Measurements from ENCODE around the gene PDXK. TPM values are rescaled to one million over a fixed set of nuclear protein-coding genes. Genes with fewer than 3 reads are reported as not detected.

Gene PDXK
- total and polyA plus RNA-seq, 2 of the 8 experiments (the other 6 are each of a cell fraction or from before 2014, with no cell fraction given) = 78.0 to 112 TPM

- Histone ChIP-seq H3K9me3 (ENCODE audit: insufficient read depth in 2 of 2, low read depth in 1 of 2, low read length in 1 of 2) (no peaks in the 10 kb centered on the region), H2BK5ac (ENCODE audit: low read depth, low read length) (no peak overlapping the region), H2AK5ac (ENCODE audit: low read depth, low read length) (no peak overlapping the region), H2BK120ac (replicated peaks; ENCODE audit: low read depth, low read length) (no peak overlapping the region), H4K91ac (replicated peaks; ENCODE audit: insufficient read length, low read length) (no peak overlapping the region), H3K56ac (replicated peaks; ENCODE audit: insufficient read length, low read depth, low read length) (no peak overlapping the region), H3K23me2 (ENCODE audit: low read depth, low read length) (no peaks in the 10 kb centered on the region), H3K4me2 (ENCODE audit: insufficient read depth in 1 of 2, low read depth in 2 of 2, low read length in 2 of 2) (no peak overlapping the region), H4K20me1 (replicated peaks in 1 of 2; ENCODE audit: control insufficient read depth in 1 of 2, insufficient read depth in 2 of 2, low read length in 2 of 2) (peaks cover 23 to 29% of the 10 kb centered on the region in 2 experiments), H2BK20ac (ENCODE audit: low read length) (no peak overlapping the region), H2BK15ac (ENCODE audit: low read length) (no peak overlapping the region), H3K23ac (ENCODE audit: insufficient read length) (no peak overlapping the region), H2AFZ (ENCODE audit: low read length) (no peak overlapping the region), H4K5ac (ENCODE audit: insufficient read length, low read depth, low read length) (no peak overlapping the region), H3K14ac (ENCODE audit: insufficient read length) (no peak overlapping the region), H3K18ac (ENCODE audit: extremely low read depth, low read length) (no peak overlapping the region), H3K4me3 (ENCODE audit: extremely low read depth in 1 of 4, insufficient read depth in 2 of 4, low read depth in 3 of 4, low read length in 4 of 4) (no peak overlapping the region), H2BK12ac (ENCODE audit: low read depth, low read length) (no peak overlapping the region), H3K27ac (ENCODE audit: low read depth, low read length) (no peak overlapping the region), H3K36me3 (ENCODE audit: control insufficient read depth in 2 of 4, insufficient read depth in 4 of 4, low read length in 3 of 4) (peaks cover 40 to 84% (median 75%) of the 10 kb centered on the region in 4 experiments), H3K9ac (replicated peaks in 1 of 4; ENCODE audit: extremely low read depth in 1 of 4, low read depth in 3 of 4, low read length in 3 of 4) (no peak overlapping the region), H3K27me3 (replicated peaks in 1 of 4; ENCODE audit: control insufficient read depth in 3 of 4, extremely low read depth in 1 of 4, insufficient read depth in 3 of 4, low read length in 3 of 4) (no peaks in the 10 kb centered on the region), H3K4ac (replicated peaks; ENCODE audit: insufficient read length, low read depth, low read length) (no peak overlapping the region), H4K8ac (ENCODE audit: extremely low read depth, insufficient read depth, low read length) (no peak overlapping the region), H3K4me1 (replicated peaks in 1 of 4; ENCODE audit: control insufficient read depth in 3 of 4, insufficient read depth in 4 of 4, low read length in 3 of 4) (no peaks in the 10 kb centered on the region), H3K79me2 (ENCODE audit: control insufficient read depth in 1 of 2, insufficient read depth in 2 of 2, low read length in 2 of 2) (no peaks in the 10 kb centered on the region), H3K79me1 (ENCODE audit: low read depth, low read length) (peaks cover 3% of the 10 kb centered on the region; the same call in 1 of the 2 replicates)
- ChIA-PET POLR2A (ENCODE audit: partially characterized antibody) (interaction anchor here (0.6 to 3.6 kb wide), 6 partner anchors 7 to 184 kb away, joined by 3 to 19 read pairs (median 4); partner anchors contain the start of gene RRP1), CTCF (ENCODE audit: partially characterized antibody) (interaction anchor here (1.5 to 2.2 kb wide), 2 partner anchors 10 to 165 kb away, joined by 4 to 6 read pairs; partner anchors contain the start of gene RRP1)
- TF ChIP-seq RXRA (IDR thresholded peaks at IDR 0.05; ENCODE audit: insufficient read depth, low read depth, low read length) (no peak), MAFK (IDR thresholded peaks at IDR 0.05; ENCODE audit: low read depth, low read length) (no peak), TCF12 (IDR thresholded peaks at IDR 0.05; ENCODE audit: low read depth, low read length) (no peak), EZH2 (IDR thresholded peaks at IDR 0.05; ENCODE audit: low read depth, low read length, severe bottlenecking) (no peak), TEAD4 (IDR thresholded peaks at IDR 0.05; ENCODE audit: low read depth, low read length) (no peak), POU5F1 (IDR thresholded peaks at IDR 0.05; ENCODE audit: low read depth, low read length) (no peak), HDAC2 (IDR thresholded peaks at IDR 0.05; ENCODE audit: borderline replicate concordance in 1 of 2, low read depth in 2 of 2, low read length in 2 of 2) (no peak), CHD1 (IDR thresholded peaks at IDR 0.05; ENCODE audit: low read depth, low read length) (no peak), RBBP5 (IDR thresholded peaks at IDR 0.05; ENCODE audit: borderline replicate concordance, low read depth, low read length) (no peak)
- FAIRE-seq (no peak), DNase-seq (ENCODE audit: low read depth in 1 of 2, low spot score in 2 of 2) (no peak)
- 96% methylated on average over 17 of the region's 17 CpGs; no CpG with 5 or more reads in 1 of the 2 experiments for WGBS, 2 experiments (ENCODE audit: extremely low coverage in 1 of 2, insufficient coverage in 1 of 2, insufficient read length in 1 of 2, insufficient replicate concordance in 2 of 2, low coverage in 1 of 2, low lambda C conversion rate in 2 of 2, missing lambda C conversion rate in 1 of 2)
Measured at GRCh38 chr21:43800124-43800523, 81.2 kb downstream of the PDXK start.

All from H1 (cell line).